Measurements from ENCODE around the gene KIAA0408.

GRCh38 chr6:127456465-127456864, 2.7 kb downstream of the KIAA0408 start:
- TF ChIP-seq NRF1 (IDR thresholded peaks at IDR 0.05; ENCODE audit: low read depth, low read length), result no peak
- TF ChIP-seq CBX5 (IDR thresholded peaks at IDR 0.05; ENCODE audit: low read depth, low read length), result no peak
- TF ChIP-seq, protein P1, sequence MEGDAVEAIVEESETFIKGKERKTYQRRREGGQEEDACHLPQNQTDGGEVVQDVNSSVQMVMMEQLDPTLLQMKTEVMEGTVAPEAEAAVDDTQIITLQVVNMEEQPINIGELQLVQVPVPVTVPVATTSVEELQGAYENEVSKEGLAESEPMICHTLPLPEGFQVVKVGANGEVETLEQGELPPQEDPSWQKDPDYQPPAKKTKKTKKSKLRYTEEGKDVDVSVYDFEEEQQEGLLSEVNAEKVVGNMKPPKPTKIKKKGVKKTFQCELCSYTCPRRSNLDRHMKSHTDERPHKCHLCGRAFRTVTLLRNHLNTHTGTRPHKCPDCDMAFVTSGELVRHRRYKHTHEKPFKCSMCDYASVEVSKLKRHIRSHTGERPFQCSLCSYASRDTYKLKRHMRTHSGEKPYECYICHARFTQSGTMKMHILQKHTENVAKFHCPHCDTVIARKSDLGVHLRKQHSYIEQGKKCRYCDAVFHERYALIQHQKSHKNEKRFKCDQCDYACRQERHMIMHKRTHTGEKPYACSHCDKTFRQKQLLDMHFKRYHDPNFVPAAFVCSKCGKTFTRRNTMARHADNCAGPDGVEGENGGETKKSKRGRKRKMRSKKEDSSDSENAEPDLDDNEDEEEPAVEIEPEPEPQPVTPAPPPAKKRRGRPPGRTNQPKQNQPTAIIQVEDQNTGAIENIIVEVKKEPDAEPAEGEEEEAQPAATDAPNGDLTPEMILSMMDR (IDR thresholded peaks at IDR 0.05; ENCODE audit: control extremely low read depth in 1 of 3, insufficient read depth in 1 of 3, low read depth in 1 of 3, low read length in 3 of 3), result no peak
- no peak for TF ChIP-seq KDM1A (IDR thresholded peaks at IDR 0.05; ENCODE audit: borderline replicate concordance, low read length)
- TF ChIP-seq POLR2AphosphoS5 (IDR thresholded peaks at IDR 0.05; ENCODE audit: low read depth, low read length), result no peak
- no peak for TF ChIP-seq MAFK (IDR thresholded peaks at IDR 0.05; ENCODE audit: low read depth, low read length)
- TF ChIP-seq KDM5A (IDR thresholded peaks at IDR 0.05; ENCODE audit: low read length), result no peak
- no peak for TF ChIP-seq POLR2A (IDR thresholded peaks at IDR 0.05; ENCODE audit: control extremely low read depth in 1 of 2, low read depth in 2 of 2, low read length in 2 of 2)
- TF ChIP-seq SIN3A (conservative IDR thresholded peaks at IDR 0.05 in 1 of 2, IDR thresholded peaks at IDR 0.05 in 1 of 2; ENCODE audit: low read depth in 1 of 2, low read length in 2 of 2), result no peak
- no peak for TF ChIP-seq SP1 (IDR thresholded peaks at IDR 0.05; ENCODE audit: low read depth, low read length)
- no peak for TF ChIP-seq BCL11A (IDR thresholded peaks at IDR 0.05; ENCODE audit: low read depth in 2 of 2, low read length in 2 of 2)
- no peak for TF ChIP-seq TCF12 (IDR thresholded peaks at IDR 0.05; ENCODE audit: low read depth, low read length)
- no peak for TF ChIP-seq YY1 (IDR thresholded peaks at IDR 0.05; ENCODE audit: low read depth, low read length)

Data from H1 (cell line).